Activated T-cell treated with anti-CD3 and anti-CD28 coated beads, Interleukin-2, amount 50 U/mL, for 4 hours (primary cell): Measurements from ENCODE around the gene MAGOHB. TPM values are rescaled to one million over a fixed set of nuclear protein-coding genes. Genes with fewer than 3 reads are reported as not detected.
"Not testable (repeated sequence)": the region's sequence is repeated elsewhere in the genome, so short reads cannot be mapped to it uniquely, and the experiment has no call there.

Experiments used
- ATAC-seq, 2 donors: fragments of 200-7000 bp; cut with Tn5 transposase; one replicate each; pipeline ENCODE4 v1.10.0; 2021
- DNase-seq: peaks from one replicate; pipeline ENCODE4 v3.0.0-alpha.2; 2020
- H3K27me3 Mint-ChIP-seq: one replicate; pipeline ENCODE4 v1.8.0; 2021; ENCODE audit warnings: low read depth, mixed read lengths
- H3K36me3 Mint-ChIP-seq: one replicate; pipeline ENCODE4 v1.8.0; 2022; ENCODE audit warnings: mixed read lengths; ENCODE audit not compliant: insufficient read depth
- H3K4me1 Mint-ChIP-seq: one replicate; pipeline ENCODE4 v1.8.0; 2021; ENCODE audit warnings: low read depth, mixed read lengths
- H3K4me3 Mint-ChIP-seq: one replicate; pipeline ENCODE4 v1.8.0; 2021; ENCODE audit warnings: mild to moderate bottlenecking, moderate library complexity, mixed read lengths
- H3K9me3 Mint-ChIP-seq: one replicate; pipeline ENCODE4 v1.8.0; 2021; ENCODE audit warnings: mixed read lengths
- total RNA-seq, 3 donors: library from RNA; stranded (reverse); gene quantifications; one replicate each; pipeline ENCODE4 v1.2.1, GENCODE V29; 2021

Gene MAGOHB
- 100 to 1,000 TPM in 1 of 3 donors, 10 to 100 TPM in 2; 78.1 to 104 (median 98.0) TPM for total RNA-seq

- DNase-seq (peak; percentile 99), ATAC-seq (peak; percentile 95 to 97)
- Mint-ChIP-seq H3K4me3 (peak within 1 kb of the TSS; percentile 100), H3K36me3 (peaks cover 20% of the 10 kb centered on the region), H3K9me3 (no peaks in the 10 kb centered on the region), H3K4me1 (peaks cover 25% of the 10 kb centered on the region), H3K27me3 (peaks cover 6% of the 10 kb centered on the region)
Measured at GRCh38 chr12:10613349-10614055, at the start of gene MAGOHB. Gene MAGOHB, minus strand, starts transcription at chr12:10613609. Its CDS starts 77 bp downstream, at chr12:10613532.

GRCh38 chr12:10661338-10661737 lies 47.9 kb upstream of the MAGOHB start:
- H3K4me1 Mint-ChIP-seq = no peaks in the 10 kb centered on the region
- DNase-seq (no peak), ATAC-seq (no peak)
- peaks cover 7% of the 10 kb centered on the region for H3K9me3 Mint-ChIP-seq
- H3K27me3 Mint-ChIP-seq = peaks cover 7% of the 10 kb centered on the region
- H3K36me3 Mint-ChIP-seq = no peaks in the 10 kb centered on the region
- no peak overlapping the region for H3K4me3 Mint-ChIP-seq

GRCh38 chr12:10654003-10654402 lies 40.6 kb upstream of the MAGOHB start:
- H3K36me3 Mint-ChIP-seq = no peaks in the 10 kb centered on the region
- DNase-seq (no peak), ATAC-seq (no peak)
- no peak overlapping the region for H3K4me3 Mint-ChIP-seq
- peaks cover 7% of the 10 kb centered on the region for H3K9me3 Mint-ChIP-seq
- no peaks in the 10 kb centered on the region for H3K4me1 Mint-ChIP-seq
- peaks cover 2% of the 10 kb centered on the region for H3K27me3 Mint-ChIP-seq

- DNase-seq (no peak), ATAC-seq (no peak)
- H3K27me3 Mint-ChIP-seq = peaks cover 5% of the 10 kb centered on the region
- H3K9me3 Mint-ChIP-seq = peaks cover 13% of the 10 kb centered on the region
- H3K36me3 Mint-ChIP-seq = peaks cover 2% of the 10 kb centered on the region
- H3K4me3 Mint-ChIP-seq = no peak overlapping the region
- no peaks in the 10 kb centered on the region for H3K4me1 Mint-ChIP-seq
Measured at GRCh38 chr12:10652192-10652591, 38.8 kb upstream of the MAGOHB start.

- peaks cover 36% of the 10 kb centered on the region for H3K9me3 Mint-ChIP-seq
- not testable (repeated sequence) for H3K4me3 Mint-ChIP-seq, ATAC-seq
Measured at GRCh38 chr12:10646576-10646975, 33.2 kb upstream of the MAGOHB start.

GRCh38 chr12:10645910-10646309 lies 32.5 kb upstream of the MAGOHB start:
- no peak for ATAC-seq
- Mint-ChIP-seq H3K36me3 (peaks cover 14% of the 10 kb centered on the region), H3K27me3 (peaks cover 20% of the 10 kb centered on the region)

More at GRCh38 chr12:10646576-10646975, 33.2 kb upstream of the MAGOHB start:
- Mint-ChIP-seq H3K36me3 (peaks cover 14% of the 10 kb centered on the region), H3K27me3 (peaks cover 17% of the 10 kb centered on the region)
- H3K4me1 Mint-ChIP-seq, DNase-seq: not testable (repeated sequence)

GRCh38 chr12:10641735-10642500 lies 28.5 kb upstream of the MAGOHB start:
- H3K27me3 Mint-ChIP-seq = peaks cover 20% of the 10 kb centered on the region
- H3K4me3 Mint-ChIP-seq = no peak overlapping the region
- DNase-seq (no peak), ATAC-seq (no peak)
- peaks cover 26% of the 10 kb centered on the region for H3K9me3 Mint-ChIP-seq
- no peaks in the 10 kb centered on the region for H3K4me1 Mint-ChIP-seq
- H3K36me3 Mint-ChIP-seq = peaks cover 12% of the 10 kb centered on the region

More at GRCh38 chr12:10645910-10646309, 32.5 kb upstream of the MAGOHB start:
- no peak for DNase-seq
- Mint-ChIP-seq H3K4me3 (no peak overlapping the region), H3K9me3 (peaks cover 36% of the 10 kb centered on the region), H3K4me1 (no peaks in the 10 kb centered on the region)

GRCh38 chr12:10638728-10639127 lies 25.3 kb upstream of the MAGOHB start:
- Mint-ChIP-seq H3K36me3 (no peaks in the 10 kb centered on the region), H3K9me3 (no peaks in the 10 kb centered on the region), H3K27me3 (peaks cover 17% of the 10 kb centered on the region), H3K4me3 (no peak overlapping the region), H3K4me1 (no peaks in the 10 kb centered on the region)
- DNase-seq (no peak), ATAC-seq (no peak)

GRCh38 chr12:10636611-10637010 lies 23.2 kb upstream of the MAGOHB start:
- Mint-ChIP-seq H3K36me3 (no peaks in the 10 kb centered on the region), H3K27me3 (peaks cover 9% of the 10 kb centered on the region), H3K4me1 (no peaks in the 10 kb centered on the region), H3K4me3 (no peak overlapping the region), H3K9me3 (no peaks in the 10 kb centered on the region)
- ATAC-seq (no peak), DNase-seq (no peak)

- H3K4me3 Mint-ChIP-seq = no peak overlapping the region
- peaks cover 7% of the 10 kb centered on the region for H3K27me3 Mint-ChIP-seq
- H3K36me3 Mint-ChIP-seq = no peaks in the 10 kb centered on the region
- no peaks in the 10 kb centered on the region for H3K4me1 Mint-ChIP-seq
- ATAC-seq (no peak), DNase-seq (no peak)
- no peaks in the 10 kb centered on the region for H3K9me3 Mint-ChIP-seq
Measured at GRCh38 chr12:10636124-10636523, 22.7 kb upstream of the MAGOHB start.

- no peak for DNase-seq
- Mint-ChIP-seq H3K4me3 (no peak overlapping the region), H3K9me3 (no peaks in the 10 kb centered on the region), H3K36me3 (no peaks in the 10 kb centered on the region), H3K4me1 (no peaks in the 10 kb centered on the region), H3K27me3 (peaks cover 3% of the 10 kb centered on the region)
- ATAC-seq = no peak
Measured at GRCh38 chr12:10635306-10635705, 21.9 kb upstream of the MAGOHB start.

GRCh38 chr12:10634427-10634826 lies 21.0 kb upstream of the MAGOHB start:
- peaks cover 4% of the 10 kb centered on the region for H3K27me3 Mint-ChIP-seq
- no peaks in the 10 kb centered on the region for H3K36me3 Mint-ChIP-seq
- ATAC-seq (no peak), DNase-seq (no peak)
- H3K9me3 Mint-ChIP-seq = no peaks in the 10 kb centered on the region
- no peaks in the 10 kb centered on the region for H3K4me1 Mint-ChIP-seq
- no peak overlapping the region for H3K4me3 Mint-ChIP-seq

- Mint-ChIP-seq H3K4me1 (no peaks in the 10 kb centered on the region), H3K36me3 (no peaks in the 10 kb centered on the region), H3K27me3 (peaks cover 3% of the 10 kb centered on the region), H3K4me3 (no peak overlapping the region), H3K9me3 (no peaks in the 10 kb centered on the region)
- no peak for DNase-seq
- no peak for ATAC-seq
Measured at GRCh38 chr12:10633541-10633940, 20.1 kb upstream of the MAGOHB start.

- no peaks in the 10 kb centered on the region for H3K4me1 Mint-ChIP-seq
- ATAC-seq = no peak
- H3K9me3 Mint-ChIP-seq = no peaks in the 10 kb centered on the region
- DNase-seq = no peak
- H3K4me3 Mint-ChIP-seq = no peak overlapping the region
- no peaks in the 10 kb centered on the region for H3K36me3 Mint-ChIP-seq
- H3K27me3 Mint-ChIP-seq = peaks cover 10% of the 10 kb centered on the region
Measured at GRCh38 chr12:10632226-10632625, 18.8 kb upstream of the MAGOHB start.

- H3K4me1 Mint-ChIP-seq = no peaks in the 10 kb centered on the region
Measured at GRCh38 chr12:10624605-10625004, 11.2 kb upstream of the MAGOHB start.

More at GRCh38 chr12:10624605-10625004, 11.2 kb upstream of the MAGOHB start:
- no peaks in the 10 kb centered on the region for H3K9me3 Mint-ChIP-seq
- no peak overlapping the region for H3K4me3 Mint-ChIP-seq
- ATAC-seq (no peak), DNase-seq (no peak)
- no peaks in the 10 kb centered on the region for H3K36me3 Mint-ChIP-seq
- H3K27me3 Mint-ChIP-seq = peaks cover 32% of the 10 kb centered on the region
